CD4-positive, CD25-positive, alpha-beta regulatory T cell (primary cell): Measurements from ENCODE around the gene MGARP. TPM values are rescaled to one million over a fixed set of nuclear protein-coding genes. Genes with fewer than 3 reads are reported as not detected.
"Not testable (repeated sequence)": the region's sequence is repeated elsewhere in the genome, so short reads cannot be mapped to it uniquely, and the experiment has no call there.

Experiments
- ATAC-seq, 2 donors: fragments of 150-1000 bp; cut with Tn5 transposase; one replicate each; pipeline ENCODE4 v1.10.0; 2021; ENCODE audit warnings: low read depth in 2 of 2, moderate number of reproducible peaks in 2 of 2, moderate library complexity in 1 of 2
- DNase-seq, 3 donors: peaks; one replicate each; pipeline versions ENCODE4 v3.0.0 to v3.0.0-alpha.2; 2012 to 2022; ENCODE audit warnings: mixed read lengths in 1 of 3
- H3K27ac ChIP-seq: one replicate; pipeline ENCODE4 v1.7.0; 2013; ENCODE audit warnings: mild to moderate bottlenecking, low read length; ENCODE audit not compliant: insufficient read depth, poor library complexity, severe bottlenecking
- H3K27me3 ChIP-seq: one replicate; pipeline ENCODE4 v1.7.0; 2013; ENCODE audit warnings: low read length; ENCODE audit not compliant: control insufficient read depth, insufficient read depth
- H3K36me3 ChIP-seq: one replicate; pipeline ENCODE4 v1.7.0; 2013; ENCODE audit warnings: mild to moderate bottlenecking, low read length, moderate library complexity; ENCODE audit not compliant: control insufficient read depth, insufficient read depth
- H3K4me1 ChIP-seq: 2 replicates; pipeline ENCODE4 v1.7.0; 2013; ENCODE audit warnings: mild to moderate bottlenecking, low read length; ENCODE audit not compliant: insufficient read depth, control insufficient read depth, poor library complexity, severe bottlenecking
- H3K4me3 ChIP-seq: one replicate; pipeline ENCODE4 v1.7.0; 2013; ENCODE audit warnings: low read depth, mild to moderate bottlenecking, low read length, moderate library complexity
- H3K9me3 ChIP-seq, 2 experiments: 1 replicate in 1 of 2; 2 replicates in 1 of 2; pipeline ENCODE4 v1.7.0; 2013; ENCODE audit warnings: low read length in 2 of 2, mild to moderate bottlenecking in 1 of 2, moderate library complexity in 1 of 2; ENCODE audit not compliant: control insufficient read depth in 2 of 2
- H3K27ac Mint-ChIP-seq, 3 donors: one replicate each; pipeline ENCODE4 v1.8.0; 2020 to 2022; ENCODE audit warnings: mild to moderate bottlenecking in 3 of 3, mixed read lengths in 3 of 3, moderate library complexity in 2 of 3
- H3K27me3 Mint-ChIP-seq: one replicate; pipeline ENCODE4 v1.8.0; 2022; ENCODE audit warnings: mild to moderate bottlenecking, mixed read lengths
- H3K36me3 Mint-ChIP-seq: one replicate; pipeline ENCODE4 v1.8.0; 2020; ENCODE audit warnings: mixed read lengths
- H3K4me1 Mint-ChIP-seq, 4 donors: one replicate each; pipeline ENCODE4 v1.8.0; 2020 to 2022; ENCODE audit warnings: mixed read lengths in 4 of 4, mild to moderate bottlenecking in 1 of 4
- H3K4me3 Mint-ChIP-seq, 4 donors: one replicate each; pipeline ENCODE4 v1.8.0; 2020 to 2022; ENCODE audit warnings: mild to moderate bottlenecking in 4 of 4, mixed read lengths in 4 of 4, moderate library complexity in 3 of 4
- H3K9me3 Mint-ChIP-seq, 7 donors: one replicate each; pipeline ENCODE4 v1.8.0; 2020 to 2022; ENCODE audit warnings: mixed read lengths in 7 of 7, mild to moderate bottlenecking in 3 of 7, moderate library complexity in 2 of 7
- polyA plus RNA-seq, 4 donors: library from polyadenylated mRNA; unstranded; fragments of 300-500 nt; fragmentation: Illumina TruSeq; gene quantifications; one replicate each; pipeline ENCODE4 v1.2.3, GENCODE V29; 2021
- total RNA-seq: library from RNA; stranded (reverse); gene quantifications from one replicate; pipeline ENCODE4 v1.2.3, GENCODE V29; 2022

MGARP gene
- total and polyA plus RNA-seq, 5 donors from 2014 or later: 0.18 to 0.49 (median 0.37) TPM; not detected in 1

- H3K36me3 Mint-ChIP-seq: peaks cover 7% of the 10 kb centered on the region
- no peak overlapping the region for H3K4me3 ChIP-seq
- H3K27me3 Mint-ChIP-seq: peaks cover 39% of the 10 kb centered on the region
- H3K4me1 ChIP-seq: peaks cover 14% of the 10 kb centered on the region
- ATAC-seq (no peak), DNase-seq (no peak)
- no peaks in the 10 kb centered on the region for H3K9me3 ChIP-seq
- peaks cover 0 to 2% (median 0%) of the 10 kb centered on the region in 7 donors for H3K9me3 Mint-ChIP-seq
- no peaks in the 10 kb centered on the region for H3K36me3 ChIP-seq
- H3K27ac Mint-ChIP-seq: no peak overlapping the region
- peaks cover 5 to 16% (median 10%) of the 10 kb centered on the region in 4 donors for H3K4me1 Mint-ChIP-seq
- no peak overlapping the region for H3K27ac ChIP-seq
- H3K27me3 ChIP-seq: peaks cover 29% of the 10 kb centered on the region
- no peak overlapping the region for H3K4me3 Mint-ChIP-seq
Measured at GRCh38 chr4:139274790-139275189, 5.2 kb downstream of the MGARP start.

DNA sequence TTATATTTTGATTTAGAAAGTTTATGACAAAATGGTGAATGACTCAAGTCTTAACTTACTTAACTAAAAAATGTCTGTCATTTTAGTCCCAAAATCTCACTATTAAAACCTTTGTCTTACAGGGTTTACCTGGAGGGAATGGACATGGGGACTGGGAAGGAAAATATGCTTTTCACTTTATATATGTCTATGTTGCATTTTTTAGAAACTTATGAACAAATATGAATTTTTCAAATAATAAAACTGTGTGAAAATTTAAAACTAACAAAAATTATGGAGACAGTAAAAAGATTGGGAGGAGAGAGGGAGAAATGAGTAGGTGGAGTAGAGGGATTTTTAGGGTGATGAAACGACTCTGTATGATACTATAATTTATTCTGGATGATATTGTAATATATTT, 6.2 kb downstream of the MGARP start:
- Mint-ChIP-seq H3K27ac (no peak overlapping the region), H3K36me3 (peaks cover 7% of the 10 kb centered on the region), H3K4me3 (no peak overlapping the region), H3K9me3 (no peaks in the 10 kb centered on the region), H3K4me1 (peaks cover 0 to 7% (median 4%) of the 10 kb centered on the region in 4 donors), H3K27me3 (peaks cover 30% of the 10 kb centered on the region)
- ATAC-seq: no peak
- Histone ChIP-seq H3K4me1 (peaks cover 5% of the 10 kb centered on the region), H3K9me3 (no peaks in the 10 kb centered on the region), H3K27me3 (peaks cover 24% of the 10 kb centered on the region), H3K27ac (no peak overlapping the region), H3K36me3 (no peaks in the 10 kb centered on the region), H3K4me3 (no peak overlapping the region)
- no peak for DNase-seq

GRCh38 chr4:139267301-139267700, 12.7 kb downstream of the MGARP start:
- no peaks in the 10 kb centered on the region for H3K9me3 Mint-ChIP-seq
- DNase-seq (no peak), ATAC-seq (no peak)
- peak overlapping the region; percentile 76 for H3K4me3 ChIP-seq
- H3K27ac Mint-ChIP-seq: peak overlapping the region in 1 of 3 donors; percentile 83
- H3K4me1 ChIP-seq: peaks cover 13% of the 10 kb centered on the region
- no peaks in the 10 kb centered on the region for H3K27me3 ChIP-seq
- no peaks in the 10 kb centered on the region for H3K36me3 Mint-ChIP-seq
- H3K4me1 Mint-ChIP-seq: peaks cover 7 to 18% (median 13%) of the 10 kb centered on the region in 4 donors
- no peaks in the 10 kb centered on the region for H3K9me3 ChIP-seq
- H3K27ac ChIP-seq: no peak overlapping the region
- H3K36me3 ChIP-seq: no peaks in the 10 kb centered on the region
- peaks cover 11% of the 10 kb centered on the region for H3K27me3 Mint-ChIP-seq
- peak overlapping the region in 2 of 4 donors; percentile 83 to 91 for H3K4me3 Mint-ChIP-seq

- Histone ChIP-seq H3K27me3 (no peaks in the 10 kb centered on the region), H3K4me1 (peaks cover 13% of the 10 kb centered on the region), H3K27ac (peak overlapping the region; percentile 18), H3K9me3 (no peaks in the 10 kb centered on the region), H3K4me3 (peak overlapping the region; percentile 76), H3K36me3 (no peaks in the 10 kb centered on the region)
- H3K9me3 Mint-ChIP-seq: no peaks in the 10 kb centered on the region
- H3K4me1 Mint-ChIP-seq: peaks cover 7 to 18% (median 13%) of the 10 kb centered on the region in 4 donors
- no peaks in the 10 kb centered on the region for H3K36me3 Mint-ChIP-seq
- H3K27me3 Mint-ChIP-seq: peaks cover 11% of the 10 kb centered on the region
- ATAC-seq (peak; percentile 80 to 90), DNase-seq (peak; percentile 32 to 82 (median 46))
- H3K27ac Mint-ChIP-seq: peak overlapping the region; percentile 10 to 83 (median 54)
- peak overlapping the region; percentile 53 to 91 (median 86) for H3K4me3 Mint-ChIP-seq
Measured at GRCh38 chr4:139266583-139267257, 13.3 kb downstream of the MGARP start.

- ATAC-seq (no peak), DNase-seq (no peak)
- H3K4me1 ChIP-seq: peaks cover 13% of the 10 kb centered on the region
- peaks cover 7 to 18% (median 13%) of the 10 kb centered on the region in 4 donors for H3K4me1 Mint-ChIP-seq
- H3K4me3 ChIP-seq: peak overlapping the region; percentile 76
- peak overlapping the region; percentile 18 for H3K27ac ChIP-seq
- H3K4me3 Mint-ChIP-seq: peak overlapping the region; percentile 17 to 88 (median 68)
- peaks cover 11% of the 10 kb centered on the region for H3K27me3 Mint-ChIP-seq
- peak overlapping the region; percentile 10 to 83 (median 54) for H3K27ac Mint-ChIP-seq
- no peaks in the 10 kb centered on the region for H3K36me3 ChIP-seq
- H3K27me3 ChIP-seq: no peaks in the 10 kb centered on the region
- no peaks in the 10 kb centered on the region for H3K36me3 Mint-ChIP-seq
- H3K9me3 ChIP-seq: no peaks in the 10 kb centered on the region
- H3K9me3 Mint-ChIP-seq: no peaks in the 10 kb centered on the region
Measured at GRCh38 chr4:139266208-139266582, 13.8 kb downstream of the MGARP start.

GRCh38 chr4:139265654-139266053, 14.4 kb downstream of the MGARP start:
- Histone ChIP-seq H3K4me1 (peaks cover 13% of the 10 kb centered on the region), H3K4me3 (no peak overlapping the region), H3K36me3 (no peaks in the 10 kb centered on the region), H3K9me3 (no peaks in the 10 kb centered on the region), H3K27ac (no peak overlapping the region), H3K27me3 (no peaks in the 10 kb centered on the region)
- Mint-ChIP-seq H3K36me3 (no peaks in the 10 kb centered on the region), H3K27ac (peak overlapping the region in 1 of 3 donors; percentile 0), H3K4me3 (no peak overlapping the region), H3K27me3 (peaks cover 11% of the 10 kb centered on the region), H3K9me3 (no peaks in the 10 kb centered on the region), H3K4me1 (peaks cover 7 to 18% (median 13%) of the 10 kb centered on the region in 4 donors)
- no peak for DNase-seq
- ATAC-seq: no peak

DNA sequence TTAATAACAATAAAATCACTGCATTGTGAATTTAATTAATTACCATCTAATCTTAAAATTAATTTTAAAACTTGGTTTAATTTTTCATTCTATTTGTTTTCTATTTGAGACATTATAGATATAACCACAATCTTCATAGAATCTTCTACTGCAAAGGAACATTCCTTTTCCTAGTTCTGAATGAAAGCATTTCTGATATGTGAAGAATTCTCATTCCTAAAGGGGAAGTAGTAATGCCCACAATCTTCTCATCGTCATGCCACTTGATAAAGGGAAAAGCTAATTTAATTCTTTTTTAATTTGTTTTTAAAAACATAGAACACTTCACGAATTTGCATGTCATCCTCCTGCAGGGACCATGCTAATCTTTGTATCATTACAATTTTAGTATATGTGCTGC, 23.7 kb downstream of the MGARP start:
- Mint-ChIP-seq H3K4me1 (no peaks in the 10 kb centered on the region), H3K36me3 (no peaks in the 10 kb centered on the region), H3K4me3 (no peak overlapping the region), H3K27ac (no peak overlapping the region), H3K9me3 (peaks cover 0 to 5% (median 0%) of the 10 kb centered on the region in 7 donors), H3K27me3 (peaks cover 32% of the 10 kb centered on the region)
- Histone ChIP-seq H3K27me3 (peaks cover 6% of the 10 kb centered on the region), H3K4me3 (no peak overlapping the region), H3K9me3 (no peaks in the 10 kb centered on the region), H3K27ac (no peak overlapping the region), H3K4me1 (no peaks in the 10 kb centered on the region), H3K36me3 (no peaks in the 10 kb centered on the region)
- DNase-seq (no peak), ATAC-seq (no peak)

- not testable (repeated sequence) for H3K27ac ChIP-seq, H3K36me3 ChIP-seq, DNase-seq, H3K4me1 ChIP-seq, H3K36me3 Mint-ChIP-seq, H3K4me1 Mint-ChIP-seq, H3K27ac Mint-ChIP-seq, ATAC-seq, H3K4me3 Mint-ChIP-seq, H3K4me3 ChIP-seq, H3K9me3 Mint-ChIP-seq, H3K9me3 ChIP-seq, H3K27me3 ChIP-seq
- H3K27me3 Mint-ChIP-seq: peaks cover 32% of the 10 kb centered on the region
Measured at GRCh38 chr4:139255581-139255980, 24.4 kb downstream of the MGARP start.
